GM19438 (cell line): ENCODE results near the gene PAK6.
A peak's percentile ranks its signal among the peaks of the same experiment; 100 is the strongest.

Experiments used
- ATAC-seq: cut with Tn5 transposase; IDR thresholded peaks from one replicate; pipeline ENCODE4 v1.9.1; 2021; ENCODE audit warnings: low read depth; ENCODE audit not compliant: unreplicated experiment

Gene PAK6

DNA sequence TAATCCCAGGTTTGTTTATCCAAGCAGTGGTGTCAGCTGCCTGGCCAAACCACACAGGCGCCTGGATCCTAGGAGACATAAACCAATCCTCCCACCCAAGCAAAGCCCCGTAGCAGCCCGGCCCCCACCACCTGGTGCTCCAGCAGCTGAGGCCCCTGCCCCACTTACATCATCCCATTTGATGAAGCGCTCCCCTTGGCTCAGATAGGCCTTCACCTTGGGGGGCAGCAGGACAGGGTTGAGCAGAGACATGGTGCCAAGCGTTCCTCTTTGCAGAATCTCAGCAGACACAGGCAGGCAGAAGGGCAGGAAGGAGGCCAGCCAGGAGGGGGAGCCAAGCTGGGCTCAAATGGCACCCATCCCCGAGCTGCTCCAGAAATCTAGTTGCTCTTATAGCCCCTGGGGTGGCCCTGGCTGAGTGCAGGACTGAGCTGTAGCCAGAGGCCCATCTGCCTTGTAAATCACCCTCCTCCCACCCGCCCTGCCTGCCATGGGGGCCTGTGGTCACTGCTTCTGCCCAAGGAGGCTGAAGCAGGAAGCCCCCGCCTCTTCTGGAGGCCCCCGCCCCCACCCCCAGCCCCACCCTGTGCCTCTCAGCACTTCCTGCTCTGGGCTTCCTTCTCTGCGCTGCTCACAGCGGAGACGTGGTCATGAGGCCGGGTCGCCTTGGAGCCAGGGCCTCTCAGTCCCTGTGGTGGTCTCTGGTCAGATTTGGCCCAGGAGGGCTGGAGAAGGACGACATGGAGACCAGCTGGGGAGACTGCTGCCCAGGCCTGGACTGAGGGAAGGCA lies 68.8 kb downstream of the PAK6 start, which contains the start of gene PLCB2:
TSS of gene PLCB2 (minus strand) at position 515 of the 791 bp plus-strand sequence. CDS start at position 252, 263 bp downstream.
- ATAC-seq = no peak

GRCh38 chr15:40309344-40309862 lies 70.5 kb downstream of the PAK6 start:
- no peak for ATAC-seq

- ATAC-seq = no peak
Measured at GRCh38 chr15:40310001-40310959, 71.4 kb downstream of the PAK6 start.

DNA sequence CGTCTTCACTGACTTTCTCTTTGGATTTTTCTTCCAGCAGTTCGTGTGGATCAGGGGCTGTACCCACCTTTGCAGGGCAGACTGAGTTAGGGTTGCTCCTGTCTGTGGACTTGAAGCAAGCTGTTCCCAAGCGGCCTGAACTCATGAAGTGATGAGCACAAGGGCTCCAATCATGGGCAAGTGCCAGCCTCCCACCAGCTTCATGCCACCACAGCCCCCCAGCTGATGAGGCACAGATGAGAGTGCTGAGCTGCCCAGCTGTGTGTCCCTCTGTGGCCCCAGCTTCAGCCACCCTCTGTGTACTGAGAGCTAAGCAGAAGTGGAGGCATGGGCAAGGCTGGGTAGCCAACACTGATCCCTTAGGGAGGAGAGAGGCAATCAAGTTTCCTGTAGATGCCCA lies 72.1 kb downstream of the PAK6 start:
- no peak for ATAC-seq

DNA sequence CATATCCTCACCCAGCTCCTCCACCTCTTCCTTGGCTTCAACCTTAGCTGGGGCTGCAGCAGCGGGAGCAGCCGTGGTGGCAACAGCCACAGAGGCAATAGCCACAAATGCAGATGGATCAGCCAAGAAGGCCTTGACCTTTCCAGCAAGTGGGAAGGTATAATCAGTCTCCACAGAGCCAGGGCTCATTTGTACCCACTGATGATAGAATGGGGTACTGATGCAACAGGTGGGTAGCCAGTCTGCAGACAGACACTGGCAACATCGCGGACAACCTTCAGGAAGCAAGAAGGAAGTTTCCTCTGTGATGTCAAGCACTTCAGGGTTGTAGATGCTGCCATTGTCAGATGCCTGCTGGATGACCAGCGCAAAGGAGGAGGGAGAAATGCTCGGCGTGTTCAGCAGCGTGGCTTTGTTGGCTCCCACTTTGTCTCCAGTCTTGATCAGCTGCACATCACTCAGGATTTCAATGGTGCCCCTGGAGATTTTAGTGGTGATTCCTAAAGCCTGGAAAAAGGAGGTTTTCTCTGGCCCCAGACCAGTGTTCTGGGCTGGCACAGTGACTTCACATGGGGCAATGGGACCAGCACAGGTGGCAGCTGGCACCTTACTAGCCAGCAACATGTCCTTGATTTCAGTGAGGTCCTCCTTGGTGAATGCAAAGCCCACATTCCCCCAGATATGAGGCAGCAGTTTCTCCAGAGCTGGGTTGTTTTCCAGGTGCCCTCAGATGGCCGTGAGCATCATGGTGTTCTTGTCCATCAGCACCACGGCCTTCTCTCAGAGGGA lies 73.7 kb downstream of the PAK6 start:
- no peak for ATAC-seq

DNA sequence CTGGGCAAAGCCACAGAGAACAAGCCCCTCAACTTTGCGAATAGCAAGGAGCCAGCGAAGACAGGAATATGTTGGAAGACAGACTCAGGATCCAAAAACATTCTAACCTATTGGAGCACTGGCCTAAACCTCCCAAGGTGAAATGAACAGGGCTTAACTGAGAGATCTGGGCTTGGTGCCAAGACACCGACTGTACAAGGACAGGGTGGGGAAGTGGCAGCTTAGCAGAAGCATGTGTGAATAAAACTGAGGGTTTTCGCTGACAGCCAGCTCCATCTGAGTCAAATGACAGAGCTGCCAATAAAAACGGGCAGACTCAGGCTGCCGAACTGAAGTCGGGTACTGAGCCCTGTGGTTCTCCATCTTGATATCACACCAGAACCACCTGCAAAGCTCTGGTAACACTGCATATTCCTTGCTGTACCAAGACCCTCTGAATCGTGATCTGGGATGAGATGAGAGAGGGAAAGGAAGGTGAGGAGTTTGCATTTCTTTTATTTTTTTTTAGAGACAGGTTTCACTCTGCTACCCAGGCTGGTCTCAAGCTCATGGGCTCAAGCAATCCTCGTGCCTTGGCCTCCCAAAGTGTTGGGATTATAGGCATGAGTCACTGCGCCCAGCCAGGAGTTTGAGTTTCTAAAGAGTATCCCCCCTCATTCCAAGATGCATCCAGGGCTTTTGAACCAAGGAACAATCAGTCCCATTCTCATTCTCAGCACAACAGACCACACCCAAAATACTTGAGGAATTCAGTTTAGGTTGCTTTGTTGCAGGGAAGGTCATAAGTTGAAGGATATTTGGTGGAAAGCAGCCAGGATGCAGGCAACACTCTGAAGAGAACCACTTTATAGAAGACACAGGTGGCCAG lies 74.9 kb downstream of the PAK6 start:
- no peak for ATAC-seq

GRCh38 chr15:40314723-40315276 lies 75.9 kb downstream of the PAK6 start:
- ATAC-seq = no peak

GRCh38 chr15:40316931-40317330 lies 78.1 kb downstream of the PAK6 start:
- no peak for ATAC-seq

DNA sequence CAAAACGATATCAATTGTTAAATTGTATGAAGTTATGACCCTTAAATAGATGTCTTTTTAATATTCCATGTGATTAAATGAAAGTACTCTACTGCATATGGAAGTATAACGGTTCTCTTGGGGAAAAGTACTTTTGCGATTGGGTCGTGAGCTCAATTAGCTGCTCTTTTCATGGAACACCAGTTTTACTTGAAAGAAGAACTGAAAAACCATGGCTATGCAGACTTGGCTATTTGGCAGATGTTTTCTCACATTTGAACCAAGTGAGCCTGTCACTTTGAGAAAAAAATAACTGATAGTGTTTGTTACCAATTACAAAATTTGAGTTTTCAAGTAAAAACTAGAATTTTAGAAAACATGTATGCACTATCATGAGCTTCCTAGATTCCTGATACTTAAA lies 78.7 kb downstream of the PAK6 start:
- ATAC-seq = no peak

- ATAC-seq = no peak
Measured at GRCh38 chr15:40320409-40320808, 81.5 kb downstream of the PAK6 start.

DNA sequence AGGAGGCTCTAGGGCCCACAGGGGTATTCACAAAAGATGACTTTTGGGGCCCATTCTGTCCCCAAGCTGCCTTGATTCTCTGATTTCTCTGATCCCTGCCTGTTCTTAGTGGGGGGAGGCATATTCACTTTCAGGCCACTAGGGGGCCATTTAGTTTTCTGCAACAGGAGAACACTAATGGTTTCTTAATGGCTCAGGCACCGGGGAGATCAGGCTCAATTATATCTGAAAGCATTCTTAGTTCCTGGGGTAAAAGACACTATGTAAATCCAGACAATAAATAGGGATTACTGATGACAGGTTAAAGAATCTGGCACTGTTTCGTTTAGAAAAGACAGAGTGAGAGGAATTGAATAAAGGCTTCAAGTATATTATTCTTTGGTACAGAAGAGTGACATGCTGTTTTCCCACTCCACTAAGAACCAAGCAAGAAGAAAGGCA lies 82.1 kb downstream of the PAK6 start:
- no peak for ATAC-seq

DNA sequence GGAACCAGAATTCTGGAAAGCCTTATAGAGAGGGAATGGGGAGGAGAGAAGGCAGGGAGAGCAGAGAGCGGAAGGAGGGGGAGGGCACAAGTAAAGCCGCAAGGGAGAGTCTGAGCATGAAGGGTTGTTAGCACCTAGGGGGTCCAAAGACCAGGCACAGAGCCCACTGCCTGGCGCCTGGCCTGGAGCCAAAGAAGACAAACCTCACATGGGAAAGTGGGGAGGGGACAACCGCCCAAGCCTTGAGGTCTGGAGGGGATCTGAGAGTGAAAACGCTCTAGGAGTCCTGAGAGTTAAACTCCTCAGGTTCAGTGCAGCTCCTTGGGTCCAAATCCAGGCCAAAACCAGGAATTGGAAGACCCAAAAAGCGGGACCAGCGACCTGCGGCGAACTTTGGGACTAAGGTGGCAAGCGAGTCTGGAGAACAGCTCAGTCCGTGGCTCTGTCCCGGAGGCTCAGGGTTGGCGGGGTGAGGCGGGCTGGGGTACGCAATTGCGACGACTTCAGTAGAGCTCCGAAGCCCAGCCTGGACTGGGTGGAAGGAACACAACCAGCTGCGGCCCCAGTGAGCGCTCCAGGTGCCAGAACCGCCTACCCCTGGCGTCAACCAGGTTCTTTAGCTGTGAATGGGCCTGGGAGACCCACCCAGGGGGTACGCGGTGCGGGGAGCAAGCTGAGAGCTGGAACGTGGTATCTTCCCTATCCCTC lies 83.8 kb downstream of the PAK6 start:
- ATAC-seq = no peak

GRCh38 chr15:40323239-40323952 lies 84.5 kb downstream of the PAK6 start, which contains the start of gene INAFM2:
Gene INAFM2 (plus strand): TSS chr15:40323692. CDS start chr15:40324056, 364 bp downstream.
- ATAC-seq = peak; percentile 90

- peak; percentile 7 for ATAC-seq
Measured at GRCh38 chr15:40323953-40324937, 85.4 kb downstream of the PAK6 start.

- ATAC-seq = no peak
Measured at GRCh38 chr15:40325188-40325587, 86.3 kb downstream of the PAK6 start.

DNA sequence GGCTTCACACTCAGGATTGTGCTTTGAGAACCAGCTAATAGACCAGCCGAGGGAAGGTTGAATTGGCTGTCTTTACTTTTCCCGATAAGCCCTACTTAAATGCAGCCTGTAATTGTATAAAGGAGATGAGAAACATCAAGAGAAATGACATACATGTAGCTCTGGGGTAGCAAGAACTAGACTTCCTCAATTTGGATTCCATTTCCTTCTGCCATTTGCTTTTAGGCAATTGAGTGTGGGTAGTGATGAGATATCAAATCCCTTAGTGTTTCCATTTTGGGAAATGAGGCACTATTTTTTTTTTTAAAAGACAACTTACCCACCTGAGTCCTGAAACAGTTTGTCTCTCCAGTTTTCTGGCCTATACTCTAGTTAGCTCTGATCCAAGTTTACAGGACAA lies 86.8 kb downstream of the PAK6 start:
- ATAC-seq = no peak
